ENCODE results near the gene KIRREL3.

Gene KIRREL3

GRCh38 chr11:126497581-126498122, 502.9 kb downstream of the KIRREL3 start:
- DNase-seq: no peak

- no peak for DNase-seq
These were observed 503.8 kb downstream of the KIRREL3 start for GRCh38 chr11:126496576-126497337.

- no peak for DNase-seq
These were observed 505.0 kb downstream of the KIRREL3 start for GRCh38 chr11:126495281-126496220.

- DNase-seq: no peak
These were observed 505.7 kb downstream of the KIRREL3 start for GRCh38 chr11:126494831-126495230.

- DNase-seq: no peak
These were observed 508.1 kb downstream of the KIRREL3 start for GRCh38 chr11:126492331-126493082.

GRCh38 chr11:126491092-126491491, 509.5 kb downstream of the KIRREL3 start:
- no peak for DNase-seq

GRCh38 chr11:126489836-126490660, 510.5 kb downstream of the KIRREL3 start:
- no peak for DNase-seq

- DNase-seq: no peak
These were observed 511.8 kb downstream of the KIRREL3 start for GRCh38 chr11:126488591-126489370.

GRCh38 chr11:126487711-126488110, 512.9 kb downstream of the KIRREL3 start:
- DNase-seq: no peak

- no peak for DNase-seq
These were observed 514.5 kb downstream of the KIRREL3 start for GRCh38 chr11:126485986-126486635.

GRCh38 chr11:126485021-126485792, 515.4 kb downstream of the KIRREL3 start:
- DNase-seq: no peak

GRCh38 chr11:126484266-126484665, 516.3 kb downstream of the KIRREL3 start:
- DNase-seq: no peak

- no peak for DNase-seq
These were observed 516.9 kb downstream of the KIRREL3 start for GRCh38 chr11:126483621-126484195.

- no peak for DNase-seq
These were observed 517.9 kb downstream of the KIRREL3 start for GRCh38 chr11:126482586-126483108.

- DNase-seq: no peak
These were observed 519.3 kb downstream of the KIRREL3 start for GRCh38 chr11:126481303-126481680.

GRCh38 chr11:126480410-126481302, 519.9 kb downstream of the KIRREL3 start:
- peak; percentile 93 for DNase-seq

- DNase-seq: no peak
These were observed 520.6 kb downstream of the KIRREL3 start for GRCh38 chr11:126480015-126480409.

Data from NCI-H2081 (cell line).